Breast epithelium (tissue), 3 donors: ENCODE data around the gene SCAI.

ENCODE experiments used
- POLR2A ChIP-seq: fragments of 450-650 bp; IDR thresholded peaks from one replicate; pipeline ENCODE4 v1.6.1; 2016; ENCODE audit warnings: antibody characterized with exemption, mild to moderate bottlenecking, moderate library complexity
- TF ChIP-seq, protein P1 (sequence below), 3 donors: fragments of 450-650 bp; IDR thresholded peaks; one replicate each; pipeline ENCODE4 v1.5.1; 2016 to 2017; ENCODE audit warnings: antibody characterized with exemption in 3 of 3, mild to moderate bottlenecking in 3 of 3, moderate library complexity in 3 of 3

DNA sequence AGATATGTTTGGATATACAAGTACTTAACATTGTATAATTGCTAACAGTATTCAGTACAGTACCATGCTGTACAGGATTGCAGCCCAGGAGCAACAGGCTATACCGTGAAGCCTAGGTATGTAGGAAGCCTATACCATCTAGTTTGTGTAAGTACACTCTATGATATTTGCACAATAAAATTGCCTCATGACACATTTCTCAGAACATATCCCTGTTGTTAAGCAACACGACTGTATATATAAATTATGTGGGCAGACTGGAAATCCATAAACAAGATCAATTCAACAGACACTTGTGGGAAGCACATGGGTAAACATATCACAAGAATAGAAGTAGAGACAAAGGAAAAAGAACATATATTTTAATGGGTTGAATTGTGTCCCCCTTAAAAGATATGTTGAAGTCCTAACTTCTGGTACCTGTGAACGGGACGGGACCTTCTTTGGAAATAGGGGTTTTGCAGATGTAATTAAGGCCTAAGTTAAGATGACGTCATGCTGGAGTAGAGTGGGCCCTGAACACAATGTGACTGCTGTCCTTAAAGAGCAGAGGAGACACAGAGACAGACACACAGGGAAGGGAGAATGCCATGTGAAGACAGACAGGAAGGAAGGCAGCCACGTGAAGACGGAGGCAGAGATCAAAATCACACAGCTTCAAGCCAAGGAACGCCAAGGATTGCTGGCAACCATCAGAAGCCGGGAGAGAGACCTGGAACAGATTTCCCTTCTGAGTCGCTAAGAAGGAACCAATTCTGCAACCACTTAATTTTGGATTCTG is 76.3 kb downstream of the SCAI start:
- TF ChIP-seq, protein P1, sequence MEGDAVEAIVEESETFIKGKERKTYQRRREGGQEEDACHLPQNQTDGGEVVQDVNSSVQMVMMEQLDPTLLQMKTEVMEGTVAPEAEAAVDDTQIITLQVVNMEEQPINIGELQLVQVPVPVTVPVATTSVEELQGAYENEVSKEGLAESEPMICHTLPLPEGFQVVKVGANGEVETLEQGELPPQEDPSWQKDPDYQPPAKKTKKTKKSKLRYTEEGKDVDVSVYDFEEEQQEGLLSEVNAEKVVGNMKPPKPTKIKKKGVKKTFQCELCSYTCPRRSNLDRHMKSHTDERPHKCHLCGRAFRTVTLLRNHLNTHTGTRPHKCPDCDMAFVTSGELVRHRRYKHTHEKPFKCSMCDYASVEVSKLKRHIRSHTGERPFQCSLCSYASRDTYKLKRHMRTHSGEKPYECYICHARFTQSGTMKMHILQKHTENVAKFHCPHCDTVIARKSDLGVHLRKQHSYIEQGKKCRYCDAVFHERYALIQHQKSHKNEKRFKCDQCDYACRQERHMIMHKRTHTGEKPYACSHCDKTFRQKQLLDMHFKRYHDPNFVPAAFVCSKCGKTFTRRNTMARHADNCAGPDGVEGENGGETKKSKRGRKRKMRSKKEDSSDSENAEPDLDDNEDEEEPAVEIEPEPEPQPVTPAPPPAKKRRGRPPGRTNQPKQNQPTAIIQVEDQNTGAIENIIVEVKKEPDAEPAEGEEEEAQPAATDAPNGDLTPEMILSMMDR (IDR thresholded peaks at IDR 0.05) = no peak
- no peak for TF ChIP-seq POLR2A
